ENCODE measurements around the gene KIF25.
"Not testable (repeated sequence)": the region's sequence is repeated elsewhere in the genome, so short reads cannot be mapped to it uniquely, and the experiment has no call there.

Gene KIF25

GRCh38 chr6:167975458-167975857, 22.0 kb upstream of the KIF25 start:
- DNase-seq (ENCODE audit: low spot score): no peak

DNA sequence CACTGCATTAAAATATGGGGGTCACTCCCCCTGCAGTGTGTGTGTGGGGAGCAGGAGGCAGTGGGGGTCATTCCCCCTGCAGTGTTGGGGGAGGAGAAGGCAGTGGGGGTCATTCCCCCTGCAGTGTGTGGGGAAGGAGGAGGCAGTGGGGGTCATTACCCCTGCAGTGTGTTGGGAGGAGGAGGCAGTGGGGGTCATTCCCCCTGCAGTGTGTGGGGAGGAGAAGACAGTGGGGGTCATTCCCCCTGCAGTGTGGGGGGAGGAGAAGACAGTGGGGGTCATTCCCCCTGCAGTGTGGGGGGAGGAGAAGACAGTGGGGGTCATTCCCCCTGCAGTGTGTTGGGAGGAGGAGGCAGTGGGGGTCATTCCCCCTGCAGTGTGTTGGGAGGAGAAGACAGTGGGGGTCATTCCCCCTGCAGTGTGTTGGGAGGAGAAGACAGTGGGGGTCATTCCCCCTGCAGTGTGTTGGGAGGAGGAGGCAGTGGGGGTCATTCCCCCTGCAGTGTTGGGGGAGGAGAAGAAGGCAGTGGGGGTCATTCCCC, 21.3 kb upstream of the KIF25 start:
- DNase-seq (ENCODE audit: low spot score): not testable (repeated sequence)

DNA sequence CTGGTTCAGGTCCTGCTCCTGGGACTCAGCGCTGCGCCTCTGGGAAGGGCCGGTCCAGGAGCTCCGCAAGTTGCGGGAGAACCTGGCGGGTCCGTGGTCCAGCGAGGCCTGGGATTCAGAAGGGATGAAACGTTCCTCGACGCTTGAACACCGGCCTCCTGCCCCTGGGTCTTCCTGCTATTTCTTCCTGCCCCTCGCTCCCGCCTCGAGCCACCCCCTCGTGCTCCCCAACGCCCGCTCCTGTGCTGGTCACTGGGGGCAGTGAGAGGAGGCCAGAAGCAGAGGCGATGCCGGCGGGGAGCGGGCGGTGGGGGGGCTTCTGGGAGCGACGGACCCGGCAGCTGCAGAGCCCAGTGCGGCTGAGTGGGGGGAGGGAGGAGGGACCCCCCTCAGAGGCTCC, 20.8 kb upstream of the KIF25 start:
- DNase-seq (ENCODE audit: low spot score): no peak

GRCh38 chr6:167977717-167978467, 19.6 kb upstream of the KIF25 start:
- DNase-seq (ENCODE audit: low spot score): no peak

GRCh38 chr6:167978607-167979006, 18.9 kb upstream of the KIF25 start:
- no peak for DNase-seq (ENCODE audit: low spot score)

GRCh38 chr6:167979436-167980139, 17.9 kb upstream of the KIF25 start:
- no peak for DNase-seq (ENCODE audit: low spot score)

DNA sequence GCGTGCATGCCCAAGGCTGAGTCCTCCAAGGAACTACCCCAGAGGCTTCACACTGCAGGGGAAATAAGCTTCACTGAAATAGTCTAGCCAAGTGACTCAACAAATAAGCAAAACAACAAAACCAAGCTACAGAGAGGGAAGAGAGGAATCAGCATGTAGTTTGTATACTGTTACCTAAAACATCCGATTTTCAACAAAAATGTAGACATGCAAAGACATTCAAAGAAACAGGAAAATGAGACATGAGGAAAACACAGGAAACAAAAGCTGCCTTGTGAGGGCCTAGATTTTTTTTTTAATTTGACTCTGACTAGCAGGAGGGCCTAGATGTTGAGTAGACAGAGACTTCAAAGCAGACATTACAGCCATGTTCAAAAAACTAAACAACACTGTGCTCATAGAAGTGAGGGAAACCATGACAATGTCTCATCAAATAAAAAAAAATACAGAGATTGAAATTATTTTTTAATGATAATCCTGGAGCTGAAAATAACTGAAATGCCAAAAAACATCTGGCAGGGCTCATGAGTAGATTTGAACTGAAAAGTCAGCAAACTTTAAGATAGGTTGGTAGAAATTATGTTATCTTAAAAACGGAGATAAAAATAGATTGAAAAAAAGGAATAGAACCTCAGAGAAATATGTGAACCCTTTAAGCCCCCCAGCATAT, 16.4 kb upstream of the KIF25 start:
- no peak for DNase-seq (ENCODE audit: low spot score)

- DNase-seq (ENCODE audit: low spot score): no peak
Observed at GRCh38 chr6:167981916-167982462, 15.5 kb upstream of the KIF25 start.

DNA sequence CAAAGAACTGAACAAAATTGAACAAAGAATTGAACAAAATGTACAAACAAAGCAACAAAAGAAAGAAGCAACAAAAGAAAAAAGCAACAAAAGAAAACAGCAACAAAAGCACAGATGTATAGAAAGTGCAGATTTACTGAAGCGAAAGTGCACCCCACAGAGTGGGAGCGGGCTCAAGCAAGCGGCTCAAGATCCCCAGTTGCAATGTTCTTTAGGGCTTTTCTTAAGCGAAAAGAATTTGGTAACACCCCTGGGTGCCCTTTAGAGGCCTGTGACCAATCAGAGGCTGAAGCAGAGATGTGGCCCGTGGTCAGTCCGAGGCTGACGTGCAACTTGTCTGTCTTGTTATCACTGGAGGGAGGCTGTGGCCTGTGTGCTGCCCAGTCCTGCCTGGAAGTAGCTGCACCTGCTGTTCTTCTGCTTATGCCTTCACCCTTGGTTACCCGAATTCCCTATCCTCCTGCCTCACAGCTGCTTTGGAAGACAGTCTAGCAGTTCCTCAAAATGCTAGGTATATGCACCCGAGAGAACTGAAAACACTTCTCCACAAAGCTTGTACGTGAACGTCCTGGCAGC, 13.2 kb upstream of the KIF25 start:
- no peak for DNase-seq (ENCODE audit: low spot score)

- no peak for DNase-seq (ENCODE audit: low spot score)
Observed at GRCh38 chr6:167984876-167985604, 12.4 kb upstream of the KIF25 start.

- DNase-seq (ENCODE audit: low spot score): no peak
Observed at GRCh38 chr6:167985911-167986595, 11.4 kb upstream of the KIF25 start.

- DNase-seq (ENCODE audit: low spot score): no peak
Observed at GRCh38 chr6:167987396-167988153, 9.9 kb upstream of the KIF25 start.

DNA sequence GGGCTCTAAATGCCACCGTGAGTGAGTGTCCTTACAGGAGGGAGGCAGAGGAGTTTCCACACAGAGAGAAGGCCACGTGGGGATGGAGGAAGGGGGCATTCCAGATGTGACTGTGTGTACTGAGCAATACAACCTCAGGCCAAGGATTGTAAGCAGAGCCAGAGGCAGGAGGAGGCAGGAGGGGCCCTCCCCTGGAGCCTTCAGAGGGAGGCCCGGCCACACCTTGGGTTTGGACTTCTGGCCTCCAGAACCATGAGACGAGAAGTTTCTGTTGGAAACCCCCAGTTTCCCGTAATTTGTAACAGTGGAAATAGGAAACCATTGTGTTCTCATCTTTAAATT, 9.3 kb upstream of the KIF25 start:
- DNase-seq (ENCODE audit: low spot score): no peak

DNA sequence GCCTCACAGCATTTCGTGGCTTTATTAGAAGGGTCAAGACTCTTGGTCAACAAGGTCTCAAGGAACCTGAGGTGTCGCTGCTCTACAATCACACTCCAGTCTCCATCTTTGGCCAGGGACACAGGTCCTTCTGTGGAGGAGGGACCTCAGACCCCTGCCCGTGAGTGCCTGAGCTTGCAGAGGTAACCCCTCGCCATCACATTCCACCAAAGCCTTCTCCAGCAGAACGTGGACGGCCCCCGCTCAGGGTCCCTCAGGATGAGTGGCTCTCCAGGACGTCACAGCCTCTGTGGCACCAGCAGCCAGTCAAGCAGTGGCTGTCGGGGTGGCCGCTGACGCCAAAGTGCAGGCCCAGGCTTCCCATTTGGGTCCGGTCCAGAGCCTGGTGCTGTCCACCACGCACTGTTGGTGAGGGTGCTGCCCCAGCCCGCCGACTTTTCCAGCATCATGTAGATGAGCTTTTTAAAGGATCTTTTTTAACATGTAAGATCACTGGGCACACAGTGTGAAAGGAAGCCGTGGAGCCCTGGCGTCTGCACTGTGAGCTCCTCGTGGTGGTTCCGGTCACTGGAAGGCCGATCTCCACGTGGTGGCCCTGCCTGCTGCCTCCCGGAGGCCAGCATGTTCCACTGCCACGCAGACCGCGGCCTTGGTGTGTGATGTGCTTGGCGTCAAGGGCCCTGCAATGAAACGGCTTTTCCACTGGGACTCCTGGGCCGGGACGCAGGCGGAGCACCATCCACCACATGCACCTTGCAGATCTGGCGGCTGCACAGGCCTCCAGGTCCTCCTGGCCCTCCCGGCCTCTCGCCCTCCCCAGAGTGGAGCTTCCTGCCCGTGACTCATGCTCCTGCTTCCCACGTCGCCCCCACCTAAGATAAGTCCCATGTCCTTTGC, 8.3 kb upstream of the KIF25 start:
- no peak for DNase-seq (ENCODE audit: low spot score)

GRCh38 chr6:167990016-167990945, 7.2 kb upstream of the KIF25 start:
- no peak for DNase-seq (ENCODE audit: low spot score)

- no peak for DNase-seq (ENCODE audit: low spot score)
Observed at GRCh38 chr6:167993169-167993568, 4.3 kb upstream of the KIF25 start.

DNA sequence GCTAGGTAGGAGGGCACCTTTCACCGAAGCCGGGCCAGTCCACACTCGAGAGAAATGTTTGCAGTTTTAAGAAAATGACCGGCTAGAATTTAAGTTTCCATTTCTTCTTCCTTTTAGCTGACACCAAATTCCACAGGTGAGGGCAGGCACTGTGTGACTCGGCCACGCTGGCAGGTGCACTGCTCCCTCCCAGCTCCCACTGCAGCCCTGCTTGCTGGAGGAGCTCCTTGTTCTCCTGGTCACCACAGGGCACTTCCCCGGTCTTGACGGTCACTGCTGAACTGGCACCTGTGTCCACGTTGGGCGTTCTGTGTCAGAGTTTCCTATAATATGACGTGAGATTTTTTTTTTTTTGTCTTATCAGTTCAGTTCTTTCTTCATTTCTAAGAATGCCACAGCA, 3.6 kb upstream of the KIF25 start:
- DNase-seq (ENCODE audit: low spot score): no peak

GRCh38 chr6:167995302-167995701, 2.2 kb upstream of the KIF25 start:
- no peak for DNase-seq (ENCODE audit: low spot score)
